Posterior vena cava (tissue), 2 donors: Measurements from ENCODE around the gene COMT. TPM values are rescaled to one million over a fixed set of nuclear protein-coding genes. Genes with fewer than 3 reads are reported as not detected.

Experiments
- DNase-seq: peaks from one replicate; pipeline ENCODE4 v3.0.0-alpha.2; 2020; ENCODE audit warnings: low spot score
- intact Hi-C, 2 donors: fragments of 100-400 bp; cut with DNase I; formaldehyde crosslinking; loops; one replicate each; pipeline versions ENCODE4 v1.14.1 to v1.14.2; 2022 to 2023
- total RNA-seq, 2 donors: library from RNA; stranded (reverse); fragmentation: NEBNext Ultra II Directional; extraction: Animal tissue kit (Norgen Biotek cat#: 25700); gene quantifications; one replicate each; pipeline ENCODE4 v1.2.1, GENCODE V29; 2021
- donor health status: DM: yes; HTN: yes; CAD: no.
- donor health status: DM: yes; HTN: yes; CAD: no.

COMT gene
- total RNA-seq, 2 donors from 2014 or later: 81.7 to 95.4 TPM

- intact Hi-C loops: no loop called here
- DNase-seq: peak; percentile 78
These were observed 847 bp downstream of the COMT start for GRCh38 chr22:19942157-19943081.

GRCh38 chr22:19943082-19944026 lies 1.8 kb downstream of the COMT start:
- intact Hi-C loops: no loop called here
- DNase-seq: peak; percentile 58

GRCh38 chr22:19948057-19948760 lies 6.6 kb downstream of the COMT start:
- DNase-seq: peak; percentile 34
- intact Hi-C loops: no loop called here

GRCh38 chr22:19951346-19951745 lies 9.8 kb downstream of the COMT start:
- no peak for DNase-seq
- intact Hi-C loops: no loop called here

- no peak for DNase-seq
- intact Hi-C loops: no loop called here
These were observed 13.9 kb downstream of the COMT start for GRCh38 chr22:19955241-19956128.

- intact Hi-C loops: no loop called here
These were observed 15.9 kb downstream of the COMT start for GRCh38 chr22:19957445-19957844.

GRCh38 chr22:19958083-19959042 lies 16.8 kb downstream of the COMT start:
- DNase-seq: no peak

More at GRCh38 chr22:19957445-19957844, 15.9 kb downstream of the COMT start:
- DNase-seq: no peak

GRCh38 chr22:19959043-19959586 lies 17.5 kb downstream of the COMT start:
- intact Hi-C loops: no loop called here
- DNase-seq: peak; percentile 94

More at GRCh38 chr22:19958083-19959042, 16.8 kb downstream of the COMT start:
- intact Hi-C loops: no loop called here

- DNase-seq: no peak
- intact Hi-C loops: loop anchor here in 1 of 2 donors (5.0 kb wide), 1 partner anchor 172 kb away; the partner anchor contains the start of gene ZDHHC8
These were observed 18.3 kb downstream of the COMT start for GRCh38 chr22:19959587-19960490.

- no peak for DNase-seq
- intact Hi-C loops: loop anchor here in 1 of 2 donors (5.0 kb wide), 1 partner anchor 172 kb away; the partner anchor contains the start of gene ZDHHC8
These were observed 19.1 kb downstream of the COMT start for GRCh38 chr22:19960491-19961200.

GRCh38 chr22:19961201-19961580 lies 19.6 kb downstream of the COMT start:
- intact Hi-C loops: loop anchor here in 1 of 2 donors (5.0 kb wide), 1 partner anchor 171 kb away; the partner anchor contains the start of gene ZDHHC8
- no peak for DNase-seq

- intact Hi-C loops: loop anchor here in 1 of 2 donors (5.0 kb wide), 1 partner anchor 170 kb away; the partner anchor contains the start of gene ZDHHC8
These were observed 20.3 kb downstream of the COMT start for GRCh38 chr22:19961868-19962245.

GRCh38 chr22:19962246-19962908 lies 20.8 kb downstream of the COMT start:
- intact Hi-C loops: loop anchor here in 1 of 2 donors (5.0 kb wide), 1 partner anchor 170 kb away; the partner anchor contains the start of gene ZDHHC8
- DNase-seq: peak; percentile 90

More at GRCh38 chr22:19961868-19962245, 20.3 kb downstream of the COMT start:
- DNase-seq: no peak
